BLaER1 treated with 17β-estradiol and CSF1 and Interleukin-3, amounts not matched to agents 10 nM and 100 nM (cell line): ENCODE measurements around the gene SLC7A8.
"Not testable (repeated sequence)": the region's sequence is repeated elsewhere in the genome, so short reads cannot be mapped to it uniquely, and the experiment has no call there.

Experiments
- H3K27ac ChIP-seq, 11 experiments: shearing (Covaris generic); formaldehyde crosslinking; 2 replicates each; pipeline ENCODE4 v1.8.1; 2022
- H3K27me3 ChIP-seq, 11 experiments: shearing (Covaris generic); formaldehyde crosslinking; 2 replicates each; pipeline ENCODE4 v1.8.1; 2022
- H3K36me3 ChIP-seq, 11 experiments: shearing (Covaris generic); formaldehyde crosslinking; 2 replicates each; pipeline ENCODE4 v1.8.1; 2022
- H3K4me1 ChIP-seq, 10 experiments: shearing (Covaris generic); formaldehyde crosslinking; 2 replicates each; pipeline ENCODE4 v1.8.1; 2022
- H3K4me2 ChIP-seq, 11 experiments: shearing (Covaris generic); formaldehyde crosslinking; 2 replicates each; pipeline ENCODE4 v1.8.1; 2022
- H3K4me3 ChIP-seq, 10 experiments: shearing (Covaris generic); formaldehyde crosslinking; 2 replicates each; pipeline ENCODE4 v1.8.1; 2022
- H3K9ac ChIP-seq, 11 experiments: shearing (Covaris generic); formaldehyde crosslinking; 2 replicates each; pipeline ENCODE4 v1.8.1; 2022
- H3K9me3 ChIP-seq, 11 experiments: shearing (Covaris generic); formaldehyde crosslinking; replicated peaks in 1 of 11; 2 replicates each; pipeline ENCODE4 v1.8.1; 2022
- H4K20me1 ChIP-seq, 11 experiments: shearing (Covaris generic); formaldehyde crosslinking; 2 replicates each; pipeline ENCODE4 v1.8.1; 2022
- Cebpa-rat ChIP-seq, 11 experiments: shearing (Covaris generic); IDR thresholded peaks; 2 replicates each; pipeline ENCODE4 v1.8.1; 2022

SLC7A8 gene

DNA sequence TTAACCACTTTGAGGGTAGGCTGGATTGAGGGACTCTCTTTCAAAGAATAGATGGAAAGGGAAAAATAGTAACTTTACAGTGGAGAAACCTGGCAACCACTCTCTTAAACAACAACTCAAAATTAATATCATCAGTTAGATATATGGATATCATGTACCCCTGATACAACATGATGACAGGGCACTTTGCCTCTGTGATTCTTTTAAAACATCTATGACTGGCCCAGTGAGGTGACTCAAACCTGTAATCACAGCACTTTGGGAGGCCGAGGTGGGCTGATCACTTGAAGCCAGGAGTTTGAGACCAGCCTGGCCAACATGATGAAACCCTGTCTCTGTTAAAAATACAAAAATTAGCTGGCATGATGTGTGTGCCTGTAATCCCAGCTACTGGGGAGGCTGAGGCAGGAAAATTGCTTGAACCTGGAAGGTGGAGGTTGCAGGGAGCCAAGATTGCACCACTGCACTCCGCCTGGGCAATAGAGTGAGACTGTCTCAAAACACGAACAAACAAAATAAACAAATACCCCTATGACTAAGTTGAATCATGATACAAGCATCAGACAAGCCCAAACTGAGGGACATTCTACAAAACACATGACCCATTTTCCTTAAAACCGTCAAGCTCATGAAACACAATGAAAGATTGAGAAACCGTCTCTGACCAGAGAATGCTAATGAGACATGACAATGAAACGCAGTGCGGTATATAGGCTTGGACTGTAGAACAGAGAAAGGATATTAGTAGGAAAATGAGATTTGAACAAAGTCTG is 26.4 kb upstream of the SLC7A8 start:
- H4K20me1 ChIP-seq, result no peaks in the 10 kb centered on the region
- no peak overlapping the region for H3K4me3 ChIP-seq
- peaks cover under 1 to 8% (median 3%) of the 10 kb centered on the region in 11 experiments; a peak in 21 of 22 replicates for H3K9me3 ChIP-seq
- no peak overlapping the region for H3K27ac ChIP-seq
- no peaks in the 10 kb centered on the region for H3K36me3 ChIP-seq
- H3K4me1 ChIP-seq, result no peaks in the 10 kb centered on the region
- TF ChIP-seq Cebpa-rat (IDR thresholded peaks at IDR 0.05), result no peak
- no peak overlapping the region for H3K9ac ChIP-seq
- H3K27me3 ChIP-seq, result no peaks in the 10 kb centered on the region
- no peak overlapping the region for H3K4me2 ChIP-seq

DNA sequence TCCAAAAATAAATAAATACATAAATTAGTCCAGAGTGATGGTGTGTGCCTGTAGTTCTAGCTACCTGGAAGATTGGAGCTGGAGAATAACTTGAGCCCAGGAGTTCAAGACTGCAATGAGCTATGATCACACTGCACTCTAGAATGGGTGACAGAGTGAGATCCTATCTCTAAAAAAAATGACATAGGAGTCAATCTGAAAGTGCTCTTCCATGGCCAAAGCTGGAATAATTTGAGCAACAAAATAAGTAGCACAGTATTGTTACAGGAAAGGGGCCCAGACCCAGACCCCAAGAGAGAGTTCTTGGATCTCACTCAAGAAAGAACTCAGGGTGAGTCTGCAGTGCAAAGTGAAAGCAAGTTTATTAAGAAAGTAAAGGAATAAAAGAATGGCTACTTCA is 24.9 kb upstream of the SLC7A8 start:
- H3K27me3 ChIP-seq, result no peaks in the 10 kb centered on the region
- no peaks in the 10 kb centered on the region for H3K36me3 ChIP-seq
- H3K27ac ChIP-seq, result no peak overlapping the region
- no peaks in the 10 kb centered on the region for H3K4me1 ChIP-seq
- H3K9me3 ChIP-seq, result no peaks in the 10 kb centered on the region
- TF ChIP-seq Cebpa-rat (IDR thresholded peaks at IDR 0.05), result no peak
- H3K9ac ChIP-seq, result no peak overlapping the region
- H3K4me3 ChIP-seq, result no peak overlapping the region
- no peaks in the 10 kb centered on the region for H4K20me1 ChIP-seq
- H3K4me2 ChIP-seq, result 0 out of 22 replicates have a peak overlapping the region, but pooled peaks of 1 of the 11 experiments have one; percentile 12

DNA sequence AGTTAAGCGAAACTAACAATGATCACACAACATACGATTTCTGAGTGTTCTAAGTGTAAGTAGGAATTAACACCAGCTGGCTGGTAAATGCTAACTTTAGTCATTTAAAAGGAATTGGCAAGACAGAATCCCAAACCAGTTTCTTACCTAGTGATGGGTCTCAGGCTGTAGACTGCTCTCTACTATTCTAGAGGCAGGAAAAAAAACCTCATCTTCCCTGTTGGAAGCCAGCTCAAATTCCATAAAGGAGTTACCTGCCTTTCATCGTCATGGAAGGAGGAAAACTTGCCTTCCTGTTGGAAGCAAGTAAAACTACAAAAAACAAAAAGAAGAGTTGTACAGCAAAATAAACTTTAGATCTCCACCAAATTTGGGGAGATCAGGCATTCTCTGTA is 23.7 kb upstream of the SLC7A8 start:
- no peak for TF ChIP-seq Cebpa-rat (IDR thresholded peaks at IDR 0.05)
- no peaks in the 10 kb centered on the region for H3K4me1 ChIP-seq
- no peak overlapping the region for H3K4me3 ChIP-seq
- no peaks in the 10 kb centered on the region for H3K36me3 ChIP-seq
- no peak overlapping the region for H3K9ac ChIP-seq
- H3K4me2 ChIP-seq, result no peak overlapping the region
- H3K27me3 ChIP-seq, result no peaks in the 10 kb centered on the region
- no peaks in the 10 kb centered on the region for H4K20me1 ChIP-seq
- no peaks in the 10 kb centered on the region for H3K9me3 ChIP-seq
- H3K27ac ChIP-seq, result no peak overlapping the region

DNA sequence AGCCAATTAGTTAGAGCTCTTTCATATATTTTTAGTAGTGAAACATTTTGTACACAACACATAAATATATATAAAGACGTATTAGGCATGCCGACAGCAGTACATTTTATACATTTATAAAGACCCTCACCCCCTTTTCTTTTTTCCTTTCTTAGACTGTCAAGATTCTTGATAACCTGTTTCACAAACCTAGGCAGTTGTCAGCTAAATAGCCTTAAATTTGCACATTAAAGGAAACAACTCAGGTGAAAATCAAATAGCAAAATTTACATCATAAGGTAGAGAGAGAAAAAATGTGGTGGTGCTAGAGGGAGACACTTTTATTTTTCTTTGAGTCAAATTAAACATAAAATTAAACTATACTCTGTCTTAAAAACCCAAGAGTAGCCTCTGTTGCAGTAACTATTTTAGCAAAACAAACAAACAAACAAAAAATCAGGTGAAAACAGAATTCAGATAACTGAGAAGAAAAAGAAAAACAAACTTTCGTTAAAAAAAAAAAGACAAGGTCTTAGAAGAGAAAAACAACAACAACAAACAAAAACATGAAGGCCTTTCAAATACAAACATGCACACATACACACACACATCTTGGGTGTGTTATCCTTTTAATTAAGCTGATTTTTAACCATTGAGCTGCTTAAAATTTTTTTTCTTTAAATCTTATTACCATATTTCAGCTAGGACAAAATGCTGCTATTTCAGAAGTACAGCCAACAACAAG is 23.1 kb upstream of the SLC7A8 start:
- no peak overlapping the region for H3K4me3 ChIP-seq
- H3K4me2 ChIP-seq, result no peak overlapping the region
- H3K27me3 ChIP-seq, result no peaks in the 10 kb centered on the region
- H3K4me1 ChIP-seq, result no peaks in the 10 kb centered on the region
- no peaks in the 10 kb centered on the region for H3K9me3 ChIP-seq
- H3K9ac ChIP-seq, result no peak overlapping the region
- no peaks in the 10 kb centered on the region for H4K20me1 ChIP-seq
- no peaks in the 10 kb centered on the region for H3K36me3 ChIP-seq
- no peak overlapping the region for H3K27ac ChIP-seq
- no peak for TF ChIP-seq Cebpa-rat (IDR thresholded peaks at IDR 0.05)

DNA sequence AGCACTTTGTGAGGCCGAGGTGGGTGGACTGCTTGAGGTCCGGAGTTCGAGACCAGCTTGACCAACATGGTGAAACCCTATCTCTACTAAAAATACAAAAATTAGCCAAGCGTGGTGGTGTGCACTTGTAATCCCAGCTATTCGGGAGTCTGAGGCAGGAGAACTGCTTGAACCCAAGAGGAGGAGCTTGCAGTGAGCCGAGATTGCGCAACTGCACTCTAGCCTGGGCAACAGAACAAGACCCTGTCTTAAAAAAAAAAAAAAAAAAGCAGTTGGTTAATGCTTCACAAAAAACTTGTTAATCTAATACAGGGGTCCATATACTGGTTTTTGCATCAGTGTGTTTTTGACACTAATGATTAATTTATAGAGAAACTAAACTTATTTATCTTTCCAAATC is 18.5 kb upstream of the SLC7A8 start:
- Histone ChIP-seq H3K36me3 (no peaks in the 10 kb centered on the region), H3K27ac (no peak overlapping the region), H3K4me3 (no peak overlapping the region), H3K27me3 (no peaks in the 10 kb centered on the region), H3K4me2 (no peak overlapping the region), H4K20me1 (no peaks in the 10 kb centered on the region), H3K4me1 (no peaks in the 10 kb centered on the region), H3K9ac (no peak overlapping the region), H3K9me3 (no peaks in the 10 kb centered on the region)
- peak; percentile 20 to 93 (median 73); a peak in 15 of 22 replicates for TF ChIP-seq Cebpa-rat (IDR thresholded peaks at IDR 0.05)

DNA sequence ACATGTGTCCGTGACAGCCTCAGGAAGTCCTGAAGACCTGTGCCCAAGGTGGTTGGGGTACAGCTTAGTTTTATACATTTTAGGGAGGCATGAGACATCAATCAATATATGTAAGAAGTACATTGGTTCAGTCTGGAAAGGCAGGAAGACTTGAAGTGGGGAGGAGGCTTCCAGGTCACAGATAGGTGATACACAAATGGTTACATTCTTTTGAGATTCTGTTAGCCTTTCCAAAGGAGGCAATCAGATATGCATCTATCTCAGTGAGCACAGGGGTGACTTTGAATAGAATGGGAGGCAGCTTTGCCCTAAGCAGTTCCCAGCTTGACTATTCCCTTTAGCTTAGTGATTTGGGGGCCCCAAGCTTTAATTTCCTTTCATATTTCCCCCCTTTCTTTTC is 15.7 kb upstream of the SLC7A8 start:
- H3K27me3 ChIP-seq, H3K36me3 ChIP-seq, H3K9ac ChIP-seq, H3K4me3 ChIP-seq, H4K20me1 ChIP-seq, H3K4me1 ChIP-seq, H3K27ac ChIP-seq, H3K4me2 ChIP-seq, H3K9me3 ChIP-seq: not testable (repeated sequence)

DNA sequence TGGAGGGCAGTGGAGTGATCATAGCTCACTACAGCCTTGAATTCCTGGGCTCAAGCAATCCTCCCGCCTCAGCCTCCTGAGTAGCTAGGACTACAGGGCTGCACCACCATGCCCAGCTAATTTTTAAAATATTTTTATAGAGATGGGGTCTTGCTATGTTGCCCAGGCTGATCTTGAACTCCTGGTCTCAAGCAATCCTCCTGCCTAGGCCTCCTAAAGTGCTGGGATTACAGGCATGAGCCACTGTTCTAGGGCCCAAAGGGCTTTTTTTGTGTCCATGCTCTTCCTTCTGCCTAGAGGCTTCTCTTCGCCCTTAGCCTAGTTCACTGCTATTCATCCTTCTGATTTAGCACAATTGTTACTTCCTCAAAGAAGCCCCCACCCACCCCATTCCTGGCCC is 13.0 kb upstream of the SLC7A8 start:
- H4K20me1 ChIP-seq, H3K9ac ChIP-seq, H3K4me2 ChIP-seq, H3K36me3 ChIP-seq, H3K9me3 ChIP-seq, H3K4me3 ChIP-seq, H3K27me3 ChIP-seq, H3K4me1 ChIP-seq, H3K27ac ChIP-seq: not testable (repeated sequence)

DNA sequence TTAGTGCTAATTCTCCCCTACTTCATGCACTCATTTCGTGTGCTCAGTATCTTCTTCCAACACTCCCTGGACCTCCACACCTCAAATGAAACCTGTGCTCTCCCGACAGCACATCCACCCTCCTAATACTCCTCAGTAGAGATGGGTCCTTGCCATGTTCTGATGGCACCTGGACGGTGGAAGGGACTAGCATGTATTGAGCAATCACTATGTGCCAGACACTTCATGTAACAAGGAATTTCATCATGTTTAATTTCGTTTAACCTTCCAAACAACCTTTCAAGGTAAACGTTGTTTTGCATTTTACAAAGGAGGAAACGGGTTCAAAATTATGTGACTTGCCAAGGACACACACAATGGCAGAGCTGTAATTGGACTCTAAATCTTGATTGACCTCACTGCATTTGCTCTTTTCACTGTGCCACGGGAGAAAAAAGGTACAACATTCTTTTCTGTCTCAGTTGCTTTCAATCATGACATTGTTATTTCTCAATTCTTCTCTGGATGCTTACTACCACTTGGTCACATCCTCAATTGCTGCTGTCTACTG is 12.2 kb upstream of the SLC7A8 start:
- H4K20me1 ChIP-seq, result no peaks in the 10 kb centered on the region
- no peaks in the 10 kb centered on the region for H3K36me3 ChIP-seq

DNA sequence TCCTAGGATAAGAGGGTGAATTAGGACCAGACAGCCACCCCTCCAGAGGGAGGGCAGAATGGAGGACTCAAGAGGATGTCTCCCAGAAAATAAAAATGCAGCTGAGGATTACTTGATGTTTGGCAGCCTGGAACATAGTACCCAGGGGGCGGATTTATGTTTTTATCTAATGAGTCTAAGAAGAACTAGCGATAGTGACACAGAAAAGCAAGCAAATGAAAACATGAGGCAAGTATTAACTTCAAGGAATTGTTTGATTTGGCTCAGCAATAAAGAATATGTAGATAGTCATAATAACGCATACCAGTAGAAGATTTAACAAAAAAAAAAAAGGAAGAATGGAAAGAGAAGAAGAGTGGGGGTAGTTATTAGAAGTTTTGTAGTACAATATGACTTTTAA is 10.0 kb upstream of the SLC7A8 start:
- TF ChIP-seq Cebpa-rat (IDR thresholded peaks at IDR 0.05), result no peak
- H3K36me3 ChIP-seq, result no peaks in the 10 kb centered on the region
- H3K27me3 ChIP-seq, result no peaks in the 10 kb centered on the region
- H3K4me1 ChIP-seq, result no peaks in the 10 kb centered on the region
- H3K27ac ChIP-seq, result no peak overlapping the region
- no peak overlapping the region for H3K4me3 ChIP-seq
- H4K20me1 ChIP-seq, result no peaks in the 10 kb centered on the region
- H3K4me2 ChIP-seq, result no peak overlapping the region
- no peak overlapping the region for H3K9ac ChIP-seq
- no peaks in the 10 kb centered on the region for H3K9me3 ChIP-seq

More for the DNA sequence above, 12.2 kb upstream of the SLC7A8 start:
- Histone ChIP-seq H3K27ac (no peak overlapping the region), H3K27me3 (no peaks in the 10 kb centered on the region), H3K4me3 (no peak overlapping the region), H3K9ac (no peak overlapping the region), H3K4me1 (no peaks in the 10 kb centered on the region), H3K4me2 (no peak overlapping the region), H3K9me3 (no peaks in the 10 kb centered on the region)
- peak in 2 of 11 experiments; percentile 30 to 65; a peak in 2 of 22 replicates for TF ChIP-seq Cebpa-rat (IDR thresholded peaks at IDR 0.05)
